CD4-positive, alpha-beta T cell (primary cell): ENCODE data around the gene WDR74. TPM values are rescaled to one million over a fixed set of nuclear protein-coding genes. Genes with fewer than 3 reads are reported as not detected.

Source experiments
- ATAC-seq: fragments of 200-7000 bp; cut with Tn5 transposase; one replicate; pipeline ENCODE4 v1.10.0; 2022; ENCODE audit warnings: mild to moderate bottlenecking; ENCODE audit not compliant: poor library complexity
- CTCF ChIA-PET: fragments of 350-600 bp; sonication (Branson Sonifier 250); formaldehyde crosslinking; loops from one replicate; lab custom pipeline; 2021; ENCODE audit warnings: antibody characterized with exemption, inconsistent platforms; lab: Charles Lee
- POLR2A ChIA-PET: fragments of 350-600 bp; sonication (Branson Sonifier 250); formaldehyde crosslinking; loops from one replicate; lab custom pipeline; 2021; ENCODE audit warnings: antibody characterized with exemption, inconsistent platforms; lab: Charles Lee
- DNase-seq, 14 experiments: peaks; one replicate each; pipeline ENCODE4 v3.0.0-alpha.2; 2013 to 2020; ENCODE audit warnings: mixed read lengths in 2 of 14
- H3K27ac ChIP-seq, 2 donors: one replicate each; pipeline versions ENCODE4 v1.5.1 to v1.7.0; 2013; ENCODE audit warnings: low read length in 2 of 2, low read depth in 1 of 2, mild to moderate bottlenecking in 1 of 2
- H3K27me3 ChIP-seq, 2 experiments: 1 replicate in 1 of 2; 2 replicates in 1 of 2; pipeline versions ENCODE4 v1.6.1 to v1.7.0; 2013; ENCODE audit warnings: low read length in 2 of 2, control low read depth in 1 of 2, mild to moderate bottlenecking in 1 of 2, moderate library complexity in 1 of 2; ENCODE audit not compliant: insufficient read depth in 2 of 2, control insufficient read depth in 1 of 2
- H3K36me3 ChIP-seq: one replicate; pipeline ENCODE4 v1.6.1; 2013; ENCODE audit warnings: low read length, control low read depth; ENCODE audit not compliant: insufficient read depth
- H3K4me1 ChIP-seq: one replicate; pipeline ENCODE4 v1.6.1; 2013; ENCODE audit warnings: low read length, control low read depth; ENCODE audit not compliant: insufficient read depth
- H3K4me3 ChIP-seq: one replicate; pipeline ENCODE4 v1.5.1; 2013; ENCODE audit warnings: mild to moderate bottlenecking, low read length, moderate library complexity
- H3K9me3 ChIP-seq, 2 experiments: 1 replicate in 1 of 2; 2 replicates in 1 of 2; pipeline versions ENCODE4 v1.6.1 to v1.7.0; 2013; ENCODE audit warnings: low read length in 2 of 2, mild to moderate bottlenecking in 2 of 2, control low read depth in 1 of 2, moderate library complexity in 1 of 2; ENCODE audit not compliant: control insufficient read depth in 1 of 2, insufficient read depth in 1 of 2
- H3K27ac Mint-ChIP-seq: one replicate; pipeline ENCODE4 v1.8.0; 2020; ENCODE audit warnings: mixed read lengths
- H3K27me3 Mint-ChIP-seq: one replicate; pipeline ENCODE4 v1.8.0; 2021; ENCODE audit warnings: mixed read lengths
- H3K36me3 Mint-ChIP-seq: one replicate; pipeline ENCODE4 v1.8.0; 2021; ENCODE audit warnings: low read depth, mixed read lengths
- H3K4me1 Mint-ChIP-seq: one replicate; pipeline ENCODE4 v1.8.0; 2021; ENCODE audit warnings: low read depth, mixed read lengths
- H3K4me3 Mint-ChIP-seq: one replicate; pipeline ENCODE4 v1.8.0; 2020; ENCODE audit warnings: mild to moderate bottlenecking, mixed read lengths
- H3K9me3 Mint-ChIP-seq: one replicate; pipeline ENCODE4 v1.8.0; 2020; ENCODE audit warnings: mixed read lengths
- CTCF ChIP-seq: fragments of 200-600 bp; IDR thresholded peaks from one replicate; pipeline ENCODE4 v1.8.0; 2022; ENCODE audit warnings: antibody characterized with exemption, mild to moderate bottlenecking
- intact Hi-C, 2 experiments: fragments of 100-400 bp; cut with DNase I in 1 of 2; cut with micrococcal nuclease in 1 of 2; formaldehyde crosslinking; loops; one replicate each; pipeline versions ENCODE4 v1.15.1 to v1.9.0; 2023 to 2025; cut with DNase I, micrococcal nuclease
- total RNA-seq, 174 experiments: library from RNA in 2 of 174; stranded (reverse) in 2 of 174; gene quantifications; one replicate each; pipeline ENCODE4 v1.2.3 and lab custom pipeline; 2021 to 2026

Gene WDR74
- total RNA-seq, 2 experiments from 2014 or later, result 289 to 297 TPM

GRCh38 chr11:62857541-62857982 lies 18.2 kb upstream of the WDR74 start:
- DNase-seq (no peak), ATAC-seq (no peak)
- Histone ChIP-seq H3K27ac (no peak overlapping the region), H3K27me3 (no peaks in the 10 kb centered on the region), H3K4me1 (peaks cover 30% of the 10 kb centered on the region), H3K4me3 (no peak overlapping the region), H3K9me3 (no peaks in the 10 kb centered on the region), H3K36me3 (peaks cover 23% of the 10 kb centered on the region)
- ChIA-PET CTCF (interaction anchor here (0.7 to 4.2 kb wide), 5 partner anchors 8 to 71 kb away, joined by 3 to 29 read pairs (median 4); partner anchors contain the start of gene SLC3A2), POLR2A (interaction anchor here (0.6 to 9.4 kb wide), 7 partner anchors 7 to 129 kb away, joined by 3 to 599 read pairs (median 78); partner anchors contain the start of genes HNRNPUL2, SLC3A2, TMEM179B and TMEM223)
- peak overlapping the region; percentile 83 for H3K4me3 Mint-ChIP-seq
- peaks cover 49% of the 10 kb centered on the region for H3K4me1 Mint-ChIP-seq
- H3K36me3 Mint-ChIP-seq, result peaks cover 36% of the 10 kb centered on the region
- no peaks in the 10 kb centered on the region for H3K9me3 Mint-ChIP-seq
- H3K27me3 Mint-ChIP-seq, result no peaks in the 10 kb centered on the region
- TF ChIP-seq CTCF, result no peak
- peak overlapping the region; percentile 51 for H3K27ac Mint-ChIP-seq
- intact Hi-C loops, result loop anchor here in 1 of 2 experiments (5.0 kb wide), 1 partner anchor 150 kb away; the partner anchor contains the start of genes BSCL2 and GNG3

- DNase-seq (peak in 3 of 14 experiments; percentile 26 to 58 (median 52)), ATAC-seq (no peak)
- Histone ChIP-seq H3K4me1 (peaks cover 37% of the 10 kb centered on the region), H3K27ac (peak overlapping the region; percentile 2 to 72), H3K9me3 (no peaks in the 10 kb centered on the region), H3K27me3 (no peaks in the 10 kb centered on the region), H3K4me3 (peak overlapping the region; percentile 79), H3K36me3 (peaks cover 34% of the 10 kb centered on the region)
- intact Hi-C loops, result loop anchor here (1.0 to 5.0 kb wide), 2 partner anchors 128 to 149 kb away; partner anchors contain the start of genes BSCL2 (in 1 of the 2), GNG3 (in 1 of the 2) and TTC9C (in 1 of the 2)
- no peaks in the 10 kb centered on the region for H3K9me3 Mint-ChIP-seq
- TF ChIP-seq CTCF, result no peak
- peaks cover 47% of the 10 kb centered on the region for H3K36me3 Mint-ChIP-seq
- H3K27me3 Mint-ChIP-seq, result no peaks in the 10 kb centered on the region
- ChIA-PET POLR2A (interaction anchor here (0.6 to 9.4 kb wide), 39 partner anchors 8 to 889 kb away, joined by 3 to 599 read pairs (median 6); partner anchors contain the start of genes BSCL2, C11orf98, CSKMT and FTH1), CTCF (interaction anchor here (0.6 to 4.6 kb wide), 8 partner anchors 10 to 1448 kb away, joined by 3 to 58 read pairs (median 5); partner anchors contain the start of genes SLC3A2 and TMEM179B)
- peaks cover 58% of the 10 kb centered on the region for H3K4me1 Mint-ChIP-seq
- H3K4me3 Mint-ChIP-seq, result peak overlapping the region; percentile 98
- H3K27ac Mint-ChIP-seq, result peak overlapping the region; percentile 90
Measured at GRCh38 chr11:62856333-62856895, 17.0 kb upstream of the WDR74 start.

- no peaks in the 10 kb centered on the region for H3K27me3 ChIP-seq
- H3K4me1 ChIP-seq, result peaks cover 41% of the 10 kb centered on the region
- H3K9me3 Mint-ChIP-seq, result no peaks in the 10 kb centered on the region
- H3K4me3 Mint-ChIP-seq, result peak overlapping the region; percentile 98
- H3K27ac ChIP-seq, result peak overlapping the region; percentile 66 to 72
- ChIA-PET POLR2A (interaction anchor here (0.6 to 9.4 kb wide), 53 partner anchors 9 to 1923 kb away, joined by 3 to 599 read pairs (median 5); partner anchors contain the start of genes BSCL2, C11orf98, CSKMT and EEF1G), CTCF (interaction anchor here (0.6 to 4.6 kb wide), 9 partner anchors 11 to 1449 kb away, joined by 3 to 58 read pairs (median 4); partner anchors contain the start of genes SLC3A2, STX5 and TMEM179B)
- peaks cover 48% of the 10 kb centered on the region for H3K36me3 Mint-ChIP-seq
- intact Hi-C loops, result loop anchor here (1.0 to 5.0 kb wide), 4 partner anchors 13 to 148 kb away; partner anchors contain the start of genes TTC9C (in 2 of the 2), BSCL2 (in 1 of the 2) and GNG3 (in 1 of the 2)
- ATAC-seq (peak; percentile 92), DNase-seq (peak; percentile 96 to 99 (median 98))
- peak overlapping the region; percentile 90 for H3K27ac Mint-ChIP-seq
- no peak for TF ChIP-seq CTCF
- H3K4me3 ChIP-seq, result peak overlapping the region; percentile 79
- no peaks in the 10 kb centered on the region for H3K9me3 ChIP-seq
- peaks cover 63% of the 10 kb centered on the region for H3K4me1 Mint-ChIP-seq
- H3K27me3 Mint-ChIP-seq, result no peaks in the 10 kb centered on the region
- peaks cover 38% of the 10 kb centered on the region for H3K36me3 ChIP-seq
Measured at GRCh38 chr11:62855571-62856332, 16.4 kb upstream of the WDR74 start.
